H9 (cell line): ENCODE results near the gene PIAS2. TPM values are rescaled to one million over a fixed set of nuclear protein-coding genes. Genes with fewer than 3 reads are reported as not detected.

Experiments
- DNase-seq: peaks from one replicate; pipeline ENCODE4 v3.0.0-alpha.2; 2017
- H2AFZ ChIP-seq: one replicate; pipeline ENCODE4 v1.6.1; 2013; ENCODE audit warnings: mild to moderate bottlenecking, low read length, control low read depth, moderate library complexity
- H2AK5ac ChIP-seq: 2 replicates; pipeline ENCODE4 v1.6.1; 2013; ENCODE audit warnings: low read length, control low read depth, mixed read lengths; ENCODE audit not compliant: insufficient read length
- H2BK120ac ChIP-seq: one replicate; pipeline ENCODE4 v1.6.1; 2013; ENCODE audit warnings: low read depth, mild to moderate bottlenecking, low read length, control low read depth, inconsistent platforms; ENCODE audit not compliant: poor library complexity, severe bottlenecking
- H2BK12ac ChIP-seq: 2 replicates; pipeline ENCODE4 v1.6.1; 2013; ENCODE audit warnings: low read length, control low read depth, mixed read lengths, low read depth; ENCODE audit not compliant: insufficient read length
- H2BK15ac ChIP-seq: 2 replicates; pipeline ENCODE4 v1.6.1; 2013; ENCODE audit warnings: low read depth, low read length, control low read depth
- H2BK20ac ChIP-seq: one replicate; pipeline ENCODE4 v1.6.1; 2013; ENCODE audit warnings: low read depth, mild to moderate bottlenecking, low read length, control low read depth, inconsistent platforms; ENCODE audit not compliant: poor library complexity, severe bottlenecking
- H2BK5ac ChIP-seq: 2 replicates; pipeline ENCODE4 v1.6.1; 2013; ENCODE audit warnings: low read length, control low read depth, mixed read lengths; ENCODE audit not compliant: insufficient read length
- H3K14ac ChIP-seq: 2 replicates; pipeline ENCODE4 v1.6.1; 2013; ENCODE audit warnings: low read length, control low read depth; ENCODE audit not compliant: insufficient read depth
- H3K18ac ChIP-seq: 2 replicates; pipeline ENCODE4 v1.6.1; 2013; ENCODE audit warnings: low read depth, mild to moderate bottlenecking, mixed read lengths, low read length, control low read depth; ENCODE audit not compliant: insufficient read length
- H3K23ac ChIP-seq: 2 replicates; pipeline ENCODE4 v1.6.1; 2013; ENCODE audit warnings: low read length, control low read depth, mixed read lengths, low read depth; ENCODE audit not compliant: insufficient read length
- H3K23me2 ChIP-seq: 2 replicates; pipeline ENCODE4 v1.6.1; 2013; ENCODE audit warnings: low read depth, mild to moderate bottlenecking, mixed read lengths, low read length, control low read depth; ENCODE audit not compliant: insufficient read length, poor library complexity, severe bottlenecking
- H3K27ac ChIP-seq: 2 replicates; pipeline ENCODE4 v1.5.1; 2013; ENCODE audit warnings: low read length, control low read depth, mixed read lengths, low read depth; ENCODE audit not compliant: insufficient read length
- H3K27me3 ChIP-seq: 2 replicates; pipeline ENCODE4 v1.6.1; 2013; ENCODE audit warnings: low read length, control low read depth, inconsistent platforms; ENCODE audit not compliant: insufficient read depth
- H3K4ac ChIP-seq: 2 replicates; pipeline ENCODE4 v1.6.1; 2013; ENCODE audit warnings: low read depth, mild to moderate bottlenecking, control low read depth, inconsistent platforms, low read length, moderate library complexity
- H3K4me1 ChIP-seq: 2 replicates; pipeline ENCODE4 v1.6.1; 2013; ENCODE audit warnings: low read length, control low read depth, inconsistent platforms; ENCODE audit not compliant: insufficient read depth
- H3K4me2 ChIP-seq: 2 replicates; pipeline ENCODE4 v1.6.1; 2013; ENCODE audit warnings: low read length, control low read depth, mixed read lengths; ENCODE audit not compliant: insufficient read length, insufficient read depth
- H3K56ac ChIP-seq: 2 replicates; pipeline ENCODE4 v1.6.1; 2013; ENCODE audit warnings: low read depth, mild to moderate bottlenecking, mixed read lengths, low read length, control low read depth; ENCODE audit not compliant: insufficient read length
- H3K79me1 ChIP-seq: 2 replicates; pipeline ENCODE4 v1.6.1; 2013; ENCODE audit warnings: low read depth, mild to moderate bottlenecking, moderate library complexity, low read length, control low read depth, inconsistent platforms; ENCODE audit not compliant: insufficient read depth, poor library complexity, severe bottlenecking
- H3K79me2 ChIP-seq: 2 replicates; pipeline ENCODE4 v1.6.1; 2013; ENCODE audit warnings: low read length, control low read depth, inconsistent platforms; ENCODE audit not compliant: insufficient read depth
- H3K9ac ChIP-seq: 2 replicates; pipeline ENCODE4 v1.6.1; 2013; ENCODE audit warnings: low read length, control low read depth, mixed read lengths; ENCODE audit not compliant: insufficient read length; ENCODE audit errors: extremely low read depth
- H3K9me3 ChIP-seq: one replicate; pipeline ENCODE4 v1.6.1; 2013; ENCODE audit warnings: low read depth, low read length, inconsistent platforms; ENCODE audit not compliant: control insufficient read depth
- H3T11ph ChIP-seq: one replicate; pipeline ENCODE4 v1.6.1; 2013; ENCODE audit warnings: mild to moderate bottlenecking, low read length, control low read depth, inconsistent platforms
- H4K20me1 ChIP-seq: one replicate; pipeline ENCODE4 v1.6.1; 2013; ENCODE audit not compliant: control insufficient read depth, insufficient read length, insufficient read depth
- H4K5ac ChIP-seq: 2 replicates; pipeline ENCODE4 v1.6.1; 2013; ENCODE audit warnings: low read depth, mild to moderate bottlenecking, mixed read lengths, low read length, control low read depth; ENCODE audit not compliant: insufficient read length
- H4K8ac ChIP-seq: replicated peaks from 2 replicates; pipeline ENCODE4 v1.6.1; 2013; ENCODE audit warnings: low read length, control low read depth, mixed read lengths, low read depth; ENCODE audit not compliant: insufficient read length
- H4K91ac ChIP-seq: 2 replicates; pipeline ENCODE4 v1.6.1; 2013; ENCODE audit warnings: low read depth, mild to moderate bottlenecking, moderate library complexity, mixed read lengths, low read length, control low read depth; ENCODE audit not compliant: insufficient read length
- H3K27ac Mint-ChIP-seq, 3 experiments: 2 replicates in 2 of 3; 3 replicates in 1 of 3; pipeline ENCODE4 v1.8.0; 2020 to 2021; ENCODE audit warnings: mixed read lengths in 3 of 3, mild to moderate bottlenecking in 1 of 3, moderate library complexity in 1 of 3
- H3K27me3 Mint-ChIP-seq: 2 replicates; pipeline ENCODE4 v1.8.0; 2021; ENCODE audit warnings: low read depth, mild to moderate bottlenecking, moderate library complexity, mixed read lengths
- H3K36me3 Mint-ChIP-seq, 3 experiments: 2 replicates in 2 of 3; 3 replicates in 1 of 3; pipeline ENCODE4 v1.8.0; 2020 to 2021; ENCODE audit warnings: low read depth in 3 of 3, mixed read lengths in 3 of 3; ENCODE audit not compliant: insufficient read depth in 1 of 3
- H3K4me1 Mint-ChIP-seq, 2 experiments: 2 replicates each; pipeline ENCODE4 v1.8.0; 2020; ENCODE audit warnings: mixed read lengths in 2 of 2
- H3K4me3 Mint-ChIP-seq, 2 experiments: 2 replicates in 1 of 2; 3 replicates in 1 of 2; pipeline ENCODE4 v1.8.0; 2020 to 2021; ENCODE audit warnings: mild to moderate bottlenecking in 2 of 2, mixed read lengths in 2 of 2, moderate library complexity in 1 of 2
- H3K9me3 Mint-ChIP-seq, 2 experiments: 2 replicates in 1 of 2; 3 replicates in 1 of 2; pipeline ENCODE4 v1.8.0; 2020; ENCODE audit warnings: mild to moderate bottlenecking in 2 of 2, mixed read lengths in 2 of 2, moderate library complexity in 1 of 2
- WGBS: extraction: QIAGEN DNeasy Blood & Tissue Kit; methylation state at CpG from one replicate; pipeline ENCODE4 v1.1.7; 2013; ENCODE audit warnings: missing lambda C conversion rate, low lambda C conversion rate, mixed read lengths; ENCODE audit not compliant: insufficient read length; ENCODE audit errors: extremely low coverage; 5-methylcytosine and 5-hydroxymethylcytosine counted together
- total RNA-seq: library from RNA; stranded (reverse); gene quantifications from 2 replicates; pipeline ENCODE4 v1.2.1, GENCODE V29; 2021
- TF ChIP-seq, protein P1 (sequence below): fragments of 200-600 bp; sonication (generic); conservative IDR thresholded peaks from 3 replicates; pipeline ENCODE4 v1.8.0; 2021; ENCODE audit warnings: antibody characterized with exemption, mild to moderate bottlenecking

The PIAS2 gene
- total RNA-seq, 1 experiment from 2014 or later, result 58.4 TPM

DNA sequence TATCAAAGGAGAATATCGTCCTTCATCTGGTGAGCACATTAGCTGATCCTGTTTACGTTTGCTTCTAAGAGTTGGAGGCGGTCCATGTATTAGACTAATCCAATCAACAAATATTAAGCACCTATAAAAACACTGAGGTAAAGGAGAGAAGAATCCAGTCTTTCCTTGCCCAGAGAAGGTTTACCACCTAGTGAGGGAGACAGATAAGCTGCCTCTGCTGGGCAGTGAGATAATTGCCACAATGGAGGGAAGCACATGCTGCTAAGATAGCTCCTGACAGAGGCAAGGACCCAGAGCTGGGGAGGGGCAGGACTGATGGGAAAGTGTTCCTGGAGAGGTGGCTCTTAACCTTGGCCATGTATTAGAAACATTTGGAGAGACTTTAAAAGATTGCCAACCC is 123.7 kb downstream of the PIAS2 start:
- Histone ChIP-seq H2BK12ac (no peak overlapping the region), H2BK120ac (no peak overlapping the region), H3K9me3 (peaks cover 8% of the 10 kb centered on the region), H3K4me1 (no peaks in the 10 kb centered on the region; the same call in 1 of the 2 replicates), H4K5ac (no peak overlapping the region), H4K8ac (no peak overlapping the region), H2AFZ (no peak overlapping the region), H3K27ac (peak overlapping the region; percentile 7), H3K79me1 (no peaks in the 10 kb centered on the region), H4K20me1 (no peaks in the 10 kb centered on the region), H3K27me3 (no peaks in the 10 kb centered on the region), H3K9ac (no peak overlapping the region), H3T11ph (no peak overlapping the region), H2AK5ac (no peak overlapping the region), H3K4ac (no peak overlapping the region), H3K23ac (no peak overlapping the region), H2BK20ac (no peak overlapping the region), H2BK15ac (no peak overlapping the region), H4K91ac (no peak overlapping the region), H2BK5ac (no peak overlapping the region), H3K14ac (no peak overlapping the region), H3K4me2 (no peak overlapping the region), H3K18ac (no peak overlapping the region), H3K56ac (no peak overlapping the region), H3K23me2 (no peaks in the 10 kb centered on the region), H3K79me2 (no peaks in the 10 kb centered on the region)
- no peaks in the 10 kb centered on the region; the same call in 1 of the 2 replicates for H3K27me3 Mint-ChIP-seq
- H3K27ac Mint-ChIP-seq, result no peak overlapping the region
- no peak overlapping the region for H3K4me3 Mint-ChIP-seq
- no CpG with 5 or more reads among the region's 3 CpGs for WGBS
- H3K4me1 Mint-ChIP-seq, result peaks cover 10 to 15% of the 10 kb centered on the region in 2 experiments
- peaks cover 11 to 16% (median 16%) of the 10 kb centered on the region in 3 experiments for H3K36me3 Mint-ChIP-seq
- peak; percentile 45 for DNase-seq
- peaks cover 12 to 13% of the 10 kb centered on the region in 2 experiments for H3K9me3 Mint-ChIP-seq
- TF ChIP-seq, protein P1, sequence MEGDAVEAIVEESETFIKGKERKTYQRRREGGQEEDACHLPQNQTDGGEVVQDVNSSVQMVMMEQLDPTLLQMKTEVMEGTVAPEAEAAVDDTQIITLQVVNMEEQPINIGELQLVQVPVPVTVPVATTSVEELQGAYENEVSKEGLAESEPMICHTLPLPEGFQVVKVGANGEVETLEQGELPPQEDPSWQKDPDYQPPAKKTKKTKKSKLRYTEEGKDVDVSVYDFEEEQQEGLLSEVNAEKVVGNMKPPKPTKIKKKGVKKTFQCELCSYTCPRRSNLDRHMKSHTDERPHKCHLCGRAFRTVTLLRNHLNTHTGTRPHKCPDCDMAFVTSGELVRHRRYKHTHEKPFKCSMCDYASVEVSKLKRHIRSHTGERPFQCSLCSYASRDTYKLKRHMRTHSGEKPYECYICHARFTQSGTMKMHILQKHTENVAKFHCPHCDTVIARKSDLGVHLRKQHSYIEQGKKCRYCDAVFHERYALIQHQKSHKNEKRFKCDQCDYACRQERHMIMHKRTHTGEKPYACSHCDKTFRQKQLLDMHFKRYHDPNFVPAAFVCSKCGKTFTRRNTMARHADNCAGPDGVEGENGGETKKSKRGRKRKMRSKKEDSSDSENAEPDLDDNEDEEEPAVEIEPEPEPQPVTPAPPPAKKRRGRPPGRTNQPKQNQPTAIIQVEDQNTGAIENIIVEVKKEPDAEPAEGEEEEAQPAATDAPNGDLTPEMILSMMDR, result peak; percentile 52
